D341Med (cell line): ENCODE results near the gene TMCC3.
A peak's percentile ranks its signal among the peaks of the same experiment; 100 is the strongest.
"Not testable (repeated sequence)": the region's sequence is repeated elsewhere in the genome, so short reads cannot be mapped to it uniquely, and the experiment has no call there.

ENCODE experiments used
- DNase-seq: peaks from one replicate; pipeline ENCODE4 v3.0.0; 2012; ENCODE audit warnings: low spot score

Gene TMCC3, protein sequence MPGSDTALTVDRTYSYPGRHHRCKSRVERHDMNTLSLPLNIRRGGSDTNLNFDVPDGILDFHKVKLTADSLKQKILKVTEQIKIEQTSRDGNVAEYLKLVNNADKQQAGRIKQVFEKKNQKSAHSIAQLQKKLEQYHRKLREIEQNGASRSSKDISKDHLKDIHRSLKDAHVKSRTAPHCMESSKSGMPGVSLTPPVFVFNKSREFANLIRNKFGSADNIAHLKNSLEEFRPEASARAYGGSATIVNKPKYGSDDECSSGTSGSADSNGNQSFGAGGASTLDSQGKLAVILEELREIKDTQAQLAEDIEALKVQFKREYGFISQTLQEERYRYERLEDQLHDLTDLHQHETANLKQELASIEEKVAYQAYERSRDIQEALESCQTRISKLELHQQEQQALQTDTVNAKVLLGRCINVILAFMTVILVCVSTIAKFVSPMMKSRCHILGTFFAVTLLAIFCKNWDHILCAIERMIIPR

DNA sequence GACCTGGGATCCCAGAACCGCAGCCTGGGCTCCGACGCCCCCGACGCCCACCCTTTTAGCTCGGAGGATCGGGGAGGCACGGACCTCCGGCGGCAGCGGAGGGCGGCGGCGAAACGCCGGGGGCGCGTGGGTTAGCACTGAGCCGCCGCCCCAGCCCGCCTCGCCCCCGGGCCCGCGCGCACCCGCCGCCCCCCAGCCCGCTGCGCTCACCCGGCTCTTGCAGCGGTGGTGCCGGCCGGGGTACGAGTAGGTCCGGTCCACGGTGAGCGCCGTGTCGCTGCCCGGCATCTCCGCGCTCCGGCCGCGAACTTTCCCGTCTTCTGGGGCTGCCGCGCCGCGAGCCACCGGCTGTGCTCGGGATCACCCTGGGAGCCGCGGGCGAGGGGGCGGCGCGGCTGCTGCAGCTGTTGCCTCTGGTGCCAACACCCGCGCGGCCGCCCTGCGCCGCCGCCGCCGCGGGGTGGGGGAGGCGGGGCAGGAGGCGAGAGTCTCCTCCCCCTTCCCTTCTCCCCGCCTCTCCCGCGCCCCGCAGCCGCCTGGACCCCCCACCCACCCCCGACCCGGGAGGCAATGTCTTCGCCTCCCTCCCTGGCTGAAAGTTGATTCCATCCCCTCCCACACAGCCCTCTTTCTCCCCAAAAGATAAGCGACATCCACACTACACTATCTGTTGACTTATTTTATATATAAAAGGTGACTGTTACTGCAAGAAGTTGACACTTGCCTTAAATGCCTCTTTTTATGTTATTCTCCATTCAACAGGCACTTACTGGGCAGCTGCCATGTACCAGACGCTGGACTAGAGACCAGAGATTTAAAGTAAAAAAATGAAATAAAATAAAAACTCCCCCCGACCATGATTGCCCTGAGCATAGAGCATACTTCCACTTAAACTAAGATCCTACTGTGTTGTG, at the start of gene TMCC3:
Gene TMCC3, minus strand, starts transcription at position 415 of the 914 bp plus-strand sequence. Its CDS starts 127 bp downstream, at position 288.
- DNase-seq: peak; percentile 84

DNA sequence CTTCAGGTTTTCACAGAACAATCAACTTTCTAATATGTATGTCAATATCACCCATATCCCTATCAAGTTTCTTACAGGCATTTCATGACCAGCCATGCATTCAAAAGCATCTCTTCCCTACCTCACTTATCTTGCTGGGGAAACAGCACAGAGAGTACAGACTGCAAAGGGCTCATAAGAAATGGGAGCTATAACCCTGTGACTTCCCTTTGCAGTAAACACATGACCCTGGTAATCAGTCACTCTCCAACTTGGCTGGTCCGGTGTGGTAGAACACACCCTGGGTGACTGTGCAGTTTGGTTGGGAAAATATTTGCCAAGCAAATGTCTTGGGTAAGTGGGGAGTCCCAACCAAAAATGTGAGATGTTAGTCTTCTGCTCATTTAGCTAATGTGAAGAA, 49.4 kb upstream of the TMCC3 start:
- no peak for DNase-seq

DNA sequence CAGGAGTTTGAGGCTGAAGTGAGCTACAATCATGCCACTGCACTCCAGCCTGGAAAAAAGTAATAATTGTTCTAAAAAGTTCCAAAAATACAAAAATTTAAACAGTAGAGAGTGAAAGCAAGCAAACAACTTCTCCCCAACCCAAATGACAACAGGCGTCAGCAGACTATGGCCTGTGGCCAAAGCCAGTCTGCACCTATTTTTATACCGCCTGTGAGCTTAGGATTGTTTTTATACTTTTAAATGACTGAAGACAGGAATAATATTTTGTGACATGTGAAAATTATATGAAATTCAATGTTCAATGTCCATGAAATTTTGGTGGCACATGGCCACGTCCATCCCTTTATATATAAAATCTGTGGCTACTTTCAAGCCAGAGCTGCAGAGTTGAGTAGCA, 48.2 kb upstream of the TMCC3 start:
- no peak for DNase-seq

DNA sequence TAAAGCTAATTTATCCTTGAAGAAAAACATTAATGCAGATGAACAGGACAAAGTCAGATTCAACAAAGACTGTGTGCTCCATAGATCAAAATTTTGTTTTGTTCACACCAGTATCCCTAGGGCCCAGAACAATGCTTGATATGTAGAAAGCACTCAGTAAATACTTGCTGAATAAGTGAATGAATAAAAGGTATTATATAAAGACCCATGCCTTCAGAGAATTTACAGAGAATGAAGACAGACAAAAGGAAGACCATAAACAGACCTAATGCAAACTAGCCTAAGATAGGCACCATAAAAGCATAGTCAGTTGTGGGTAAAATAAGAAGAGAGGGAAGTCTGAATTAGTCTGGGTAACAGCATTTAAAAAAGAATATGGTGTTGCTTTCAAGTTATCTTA, 47.3 kb upstream of the TMCC3 start:
- DNase-seq: no peak

DNA sequence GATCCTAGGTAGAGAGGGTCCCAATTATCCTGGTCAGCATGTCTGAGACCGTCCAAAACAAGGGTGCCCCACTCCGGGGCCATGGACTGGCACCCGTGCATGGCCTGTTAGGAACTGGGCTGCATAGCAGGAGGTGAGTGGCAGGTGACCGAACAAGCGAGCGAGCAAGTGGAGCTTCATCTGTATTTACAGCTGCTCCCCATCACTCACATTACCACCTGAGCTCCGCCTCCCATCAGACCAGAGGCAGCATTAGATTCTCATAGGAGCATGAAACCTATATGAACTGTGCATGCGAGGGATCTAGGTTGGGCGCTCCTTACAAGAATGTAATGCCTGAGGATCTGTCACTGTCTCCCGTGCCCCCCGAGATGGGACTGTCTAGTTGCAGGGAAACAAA, 44.4 kb upstream of the TMCC3 start:
- no peak for DNase-seq

DNA sequence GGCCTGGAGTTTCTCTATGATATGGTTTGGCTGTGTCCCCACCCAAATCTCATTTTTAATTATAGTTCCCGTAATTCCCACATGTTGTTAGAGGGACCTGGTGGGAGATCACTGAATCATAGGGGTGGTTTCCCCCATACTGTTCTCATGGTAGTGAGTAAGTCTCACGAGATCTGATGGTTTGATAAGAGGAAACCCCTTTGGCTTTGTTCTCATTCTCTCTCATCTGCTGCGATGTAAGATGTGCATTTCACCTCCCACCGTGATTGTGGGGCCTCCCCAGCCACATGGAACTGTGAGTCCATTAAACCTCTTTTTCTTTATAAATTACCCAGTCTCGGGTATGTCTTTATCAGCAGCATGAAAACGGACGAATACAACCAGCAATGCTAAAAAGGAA, 42.5 kb upstream of the TMCC3 start:
- not testable (repeated sequence) for DNase-seq

DNA sequence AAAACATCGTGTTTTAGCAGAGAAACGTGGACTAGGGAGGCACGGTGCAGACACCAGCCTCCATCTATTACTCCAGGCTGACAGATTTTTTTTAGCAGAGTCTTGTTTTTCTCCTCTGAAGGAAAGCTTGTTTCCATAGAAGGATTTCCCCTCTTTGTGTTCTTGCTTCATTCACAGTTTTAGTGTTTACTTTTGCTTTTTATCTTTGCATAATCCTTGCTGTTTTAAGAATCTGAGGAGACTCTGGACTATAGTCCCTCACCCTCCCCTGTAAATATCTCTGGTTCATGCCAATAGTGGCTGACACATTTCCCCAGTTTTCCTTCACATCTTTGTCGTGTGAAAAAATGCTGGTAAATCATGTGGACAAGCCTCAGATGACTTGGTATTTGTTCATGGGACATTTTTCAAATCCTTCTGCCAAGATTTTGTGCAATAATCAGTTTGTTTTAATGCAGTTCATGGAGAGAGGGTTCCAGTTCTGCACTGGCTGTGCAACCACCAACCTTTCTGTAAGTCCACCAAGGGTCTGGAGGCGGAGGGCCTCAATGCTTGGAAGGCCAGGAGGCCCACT, 39.9 kb upstream of the TMCC3 start:
- no peak for DNase-seq

DNA sequence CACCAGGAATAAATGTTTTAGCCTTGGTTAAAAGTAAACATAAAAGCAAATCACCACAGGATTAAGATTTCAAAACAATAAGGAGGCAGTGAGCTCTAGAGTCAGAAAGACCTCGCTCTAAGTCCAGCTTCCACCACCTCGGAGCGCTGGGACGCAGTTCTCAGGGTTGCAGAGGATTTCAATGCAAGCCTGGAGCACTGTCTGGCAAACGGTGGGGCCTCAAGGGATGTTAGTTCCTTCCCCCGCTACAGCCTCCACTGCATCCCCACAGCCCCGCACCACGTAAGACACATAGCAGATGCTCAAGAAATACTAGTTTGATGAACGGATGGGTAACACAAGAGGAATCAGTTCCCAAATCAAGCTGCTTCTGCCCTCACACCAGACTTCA, 39.3 kb upstream of the TMCC3 start:
- DNase-seq: no peak

DNA sequence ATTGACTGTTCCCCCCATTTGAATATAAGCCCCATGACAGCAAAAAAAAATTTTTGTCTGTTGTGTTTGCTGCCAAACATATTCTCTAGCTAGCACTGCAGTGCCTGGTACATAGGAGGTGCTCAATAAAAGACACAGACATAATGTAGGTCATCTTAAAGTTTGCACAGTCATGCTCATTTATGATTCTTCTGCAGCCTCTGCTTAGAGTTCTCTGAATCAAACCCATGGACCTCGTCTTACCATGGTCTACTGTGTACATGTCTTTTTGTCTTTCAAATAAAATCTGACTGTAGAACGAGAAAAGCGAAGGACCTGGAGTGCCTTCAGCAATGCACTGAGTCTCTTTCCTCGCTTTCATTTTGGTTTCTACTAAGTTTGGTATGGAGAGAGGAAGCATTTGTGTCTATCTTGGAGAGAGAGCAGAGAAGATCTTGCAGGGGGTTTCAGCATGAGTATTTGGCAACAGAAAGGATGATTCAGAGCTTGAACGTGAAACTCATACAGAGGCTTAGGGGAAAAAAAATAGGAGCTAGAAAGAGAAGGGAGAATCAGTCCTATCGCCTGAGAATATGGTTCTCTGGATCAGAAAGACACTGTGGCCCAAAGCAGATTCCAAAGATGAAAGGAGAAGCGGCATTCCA, 38.8 kb upstream of the TMCC3 start:
- no peak for DNase-seq

DNA sequence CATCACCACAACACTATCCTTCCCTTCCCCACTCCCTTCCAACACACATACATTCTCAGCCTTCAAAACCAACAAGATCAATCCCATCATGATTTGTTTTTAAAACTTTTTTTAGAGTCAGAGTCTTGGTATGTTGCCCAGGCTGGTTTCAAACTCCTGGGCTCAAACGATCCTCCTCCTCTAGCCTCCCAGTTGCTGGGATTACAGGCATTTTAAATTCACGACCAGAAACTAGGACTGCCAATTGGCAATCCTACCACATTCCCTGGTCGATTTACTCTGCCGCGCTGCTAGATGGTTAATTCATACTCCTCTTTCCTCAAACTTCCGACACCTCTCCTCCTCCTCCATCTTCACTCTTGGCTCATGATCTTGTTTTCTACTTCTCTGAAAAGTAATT, 37.5 kb upstream of the TMCC3 start:
- no peak for DNase-seq

DNA sequence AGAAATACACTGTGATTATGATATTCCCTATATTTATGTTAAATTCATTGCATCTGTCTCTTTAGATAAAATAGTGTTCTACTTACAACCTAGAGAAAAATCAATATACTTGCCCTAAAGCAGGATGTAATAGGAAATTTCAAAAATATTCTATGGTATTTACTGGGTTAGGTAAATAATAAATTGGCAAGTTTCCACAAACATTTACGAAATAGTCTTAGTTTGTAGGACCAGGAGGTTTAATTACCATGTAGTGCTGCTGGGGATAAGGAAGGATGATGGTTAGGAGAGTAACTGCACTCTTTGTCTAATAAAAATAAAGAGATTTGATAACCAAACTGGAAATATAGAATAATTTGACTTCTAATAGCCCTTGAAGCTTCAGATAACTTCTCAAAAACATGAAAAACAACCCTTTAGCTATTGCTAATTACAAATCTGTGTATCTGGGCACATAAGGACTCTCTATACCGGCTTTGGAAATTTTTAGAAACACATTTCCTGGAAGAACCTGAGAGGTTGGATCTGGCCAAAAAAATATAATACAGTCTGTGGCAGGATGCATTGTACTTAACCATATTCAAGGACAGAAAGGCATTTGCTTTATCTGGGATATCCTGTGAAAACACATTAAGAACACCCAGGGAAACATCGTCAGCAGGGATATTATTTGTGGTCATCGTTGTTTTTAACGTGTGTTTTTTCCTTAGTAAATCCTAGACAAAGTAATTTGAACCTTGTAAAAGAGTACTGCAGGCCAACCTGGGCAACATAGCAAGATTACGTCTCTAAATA, 36.7 kb upstream of the TMCC3 start:
- no peak for DNase-seq

DNA sequence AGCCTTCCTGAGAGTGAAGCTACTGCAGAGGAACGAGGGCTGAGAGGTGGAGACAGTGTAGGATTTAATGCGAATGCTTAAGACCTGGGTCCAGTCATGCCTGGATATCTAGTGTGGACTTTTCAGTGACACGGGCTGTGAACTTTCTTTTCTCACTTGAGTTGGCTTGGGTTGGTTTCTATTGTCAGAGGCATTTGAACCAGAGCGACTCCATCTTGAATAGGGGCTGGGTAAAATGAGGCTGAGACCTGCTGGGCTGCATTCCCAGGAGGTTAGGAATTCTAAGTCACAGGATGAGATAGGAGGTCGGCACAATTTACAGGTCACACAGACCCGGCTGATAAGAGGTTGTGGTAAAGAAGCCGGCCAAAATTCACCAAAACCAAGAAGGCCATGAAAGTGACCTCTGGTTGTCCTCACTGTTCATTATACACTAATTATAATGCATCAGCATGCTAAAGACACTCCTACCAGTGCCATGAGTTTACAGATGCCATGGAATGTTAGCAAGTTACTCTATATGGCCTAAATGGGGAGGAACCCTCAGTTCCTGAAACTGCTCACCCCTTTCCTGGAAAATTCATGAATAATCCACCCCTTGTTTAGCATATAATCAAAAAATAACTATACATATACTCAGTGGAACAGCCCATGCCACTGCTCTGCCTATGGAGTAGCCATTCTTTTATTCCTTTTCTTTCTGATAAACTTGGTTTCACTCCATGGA, 34.2 kb upstream of the TMCC3 start:
- DNase-seq: no peak

DNA sequence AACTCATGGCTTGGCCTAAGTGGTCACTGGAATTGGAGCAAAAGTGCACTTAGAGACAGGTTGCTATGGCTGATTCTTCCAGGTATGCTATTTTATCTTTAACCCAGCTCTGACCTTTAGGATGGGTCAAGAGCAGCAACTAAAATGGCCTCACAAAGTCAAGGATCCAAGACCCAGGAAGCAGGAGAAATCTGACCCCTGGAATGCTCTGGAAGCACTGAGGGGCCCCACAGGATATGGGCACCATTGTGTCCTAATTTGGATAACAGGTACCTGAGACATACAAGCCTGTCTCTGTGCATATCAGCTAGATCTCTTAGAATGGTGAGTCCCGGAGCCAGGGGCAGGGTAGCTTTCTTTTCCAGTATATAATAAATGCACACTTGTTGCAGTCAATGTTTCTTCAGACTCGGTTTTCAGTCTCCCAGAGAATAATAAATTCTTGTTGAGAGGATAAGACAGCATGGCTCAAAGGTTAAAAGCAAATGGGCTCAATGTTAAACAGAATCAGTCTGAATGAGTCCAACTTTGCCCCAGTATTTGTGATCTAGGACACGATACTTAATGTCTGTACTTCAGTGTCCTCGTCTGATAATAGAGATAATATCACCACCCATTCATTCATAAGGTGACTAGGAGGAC, 29.3 kb upstream of the TMCC3 start:
- no peak for DNase-seq

DNA sequence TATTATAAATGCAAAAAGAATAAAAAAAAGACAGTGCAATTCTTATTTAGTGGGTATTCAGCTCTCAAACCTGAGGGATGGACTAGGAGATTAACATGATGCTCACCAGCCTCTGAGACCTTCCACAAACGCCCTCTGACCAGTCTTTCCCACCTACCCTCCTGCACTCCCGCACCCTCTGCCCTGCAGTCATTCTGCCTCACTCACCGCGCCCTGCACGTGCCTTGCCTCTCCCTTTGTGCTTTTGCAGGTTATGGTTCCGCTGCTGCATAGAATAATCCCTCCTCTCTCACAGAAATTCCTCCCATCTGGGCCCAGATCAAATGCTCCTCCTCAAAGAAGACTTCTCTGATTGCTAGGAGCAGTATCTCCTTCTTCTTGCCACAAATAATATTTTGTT, 28.5 kb upstream of the TMCC3 start:
- DNase-seq: no peak

DNA sequence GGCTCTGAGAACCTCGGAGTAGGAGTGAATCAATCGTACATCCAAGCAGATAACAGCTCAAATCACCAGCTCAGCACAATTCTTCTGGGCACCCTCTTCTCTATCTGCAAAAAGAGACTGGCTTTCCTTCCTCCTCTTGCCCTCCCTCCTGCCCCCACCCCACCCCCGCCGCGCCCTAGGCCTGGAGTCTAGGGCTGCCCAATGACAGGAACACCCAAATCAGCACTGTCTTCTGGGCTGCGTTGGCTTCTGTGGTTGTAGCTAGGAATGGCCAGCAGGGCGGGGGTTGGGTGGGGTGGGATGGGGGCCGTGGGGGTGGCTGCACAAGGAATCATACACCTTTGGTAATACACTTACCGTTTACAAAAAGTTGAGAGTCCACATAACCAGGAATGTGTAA, 28.0 kb upstream of the TMCC3 start:
- no peak for DNase-seq

DNA sequence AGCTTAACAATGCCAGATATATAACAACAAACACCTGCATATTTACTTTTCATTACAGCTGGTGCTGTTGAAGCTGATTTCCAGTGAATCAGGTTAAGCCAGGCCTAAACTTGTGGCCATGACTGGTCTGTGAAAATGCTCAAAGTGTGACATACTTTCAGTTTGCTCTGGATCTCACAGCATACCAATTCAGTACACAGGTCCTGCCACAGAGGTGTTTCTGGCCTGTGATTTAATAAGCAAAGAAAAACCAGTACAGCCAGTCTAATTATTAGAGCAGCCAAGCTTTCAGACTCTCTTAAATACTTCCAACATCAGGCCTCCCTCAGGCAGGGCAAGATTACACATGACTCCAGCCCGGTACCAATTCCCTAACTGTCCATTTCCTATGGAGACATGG, 27.4 kb upstream of the TMCC3 start:
- DNase-seq: no peak

DNA sequence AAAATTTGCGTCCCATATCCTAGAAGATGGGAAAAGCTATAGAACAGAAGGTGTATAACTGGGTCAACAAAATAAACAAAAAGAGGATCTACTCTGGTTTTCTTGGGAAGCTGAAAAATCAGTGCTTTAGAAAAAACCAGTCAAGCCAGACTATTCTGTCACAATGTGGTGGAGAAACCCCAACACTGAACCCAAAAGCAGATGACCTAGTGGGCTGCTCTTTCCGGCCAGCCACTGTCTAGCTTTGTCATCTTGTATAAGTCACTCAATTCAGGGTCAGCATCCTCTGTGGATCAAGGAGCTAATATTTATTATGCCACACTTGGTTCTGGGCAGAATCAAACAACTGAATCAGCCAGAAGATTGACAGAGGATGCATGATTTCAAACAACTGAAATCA, 26.6 kb upstream of the TMCC3 start:
- no peak for DNase-seq

DNA sequence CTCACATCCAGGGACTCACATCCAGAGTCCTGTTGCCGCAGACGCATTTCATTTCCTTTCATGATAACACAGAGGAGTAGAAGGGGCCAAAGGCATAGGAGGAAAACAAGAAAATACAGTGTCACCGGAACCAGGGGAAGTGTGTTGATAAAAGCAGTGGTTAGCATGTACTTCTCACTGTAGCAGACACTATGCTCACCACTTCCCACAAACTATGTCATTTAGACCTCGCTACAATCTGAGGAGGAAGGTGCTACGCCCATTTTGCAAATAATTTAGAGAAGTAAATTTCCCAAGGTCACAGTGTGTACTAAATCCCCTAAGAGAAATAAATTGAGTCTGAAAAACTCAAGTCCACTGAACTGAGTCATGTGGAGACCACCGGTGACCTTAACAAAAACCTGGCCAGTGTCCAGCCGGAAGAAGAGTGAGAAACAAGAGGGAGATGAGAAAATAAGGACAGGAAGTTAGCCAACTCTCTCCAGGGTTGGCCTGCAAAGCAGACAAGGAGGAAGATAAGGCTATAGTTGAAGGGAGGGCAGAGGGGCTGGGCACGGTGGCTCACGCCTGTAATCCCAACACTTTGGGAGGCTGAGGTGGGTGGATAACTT, 25.8 kb upstream of the TMCC3 start:
- DNase-seq: no peak

DNA sequence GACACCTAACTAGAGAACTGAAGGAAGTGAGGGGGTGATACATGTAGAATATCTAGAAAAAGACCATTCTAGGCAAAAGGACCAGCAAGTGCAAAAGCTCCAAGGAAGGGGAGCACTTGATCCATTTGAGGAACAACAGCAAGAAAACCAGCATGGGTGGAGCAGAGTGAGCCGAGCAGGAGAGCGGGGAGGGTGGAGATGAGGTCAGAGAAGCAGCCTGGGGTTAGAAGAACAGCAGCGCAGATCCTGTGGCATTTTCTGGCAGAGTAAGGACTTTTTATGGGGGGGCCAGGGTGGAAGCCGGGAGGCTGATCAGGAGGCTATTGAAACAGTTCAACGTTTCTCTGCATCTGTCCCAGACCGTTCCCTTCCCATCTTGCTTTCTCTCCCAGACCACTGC, 24.5 kb upstream of the TMCC3 start:
- DNase-seq: no peak

DNA sequence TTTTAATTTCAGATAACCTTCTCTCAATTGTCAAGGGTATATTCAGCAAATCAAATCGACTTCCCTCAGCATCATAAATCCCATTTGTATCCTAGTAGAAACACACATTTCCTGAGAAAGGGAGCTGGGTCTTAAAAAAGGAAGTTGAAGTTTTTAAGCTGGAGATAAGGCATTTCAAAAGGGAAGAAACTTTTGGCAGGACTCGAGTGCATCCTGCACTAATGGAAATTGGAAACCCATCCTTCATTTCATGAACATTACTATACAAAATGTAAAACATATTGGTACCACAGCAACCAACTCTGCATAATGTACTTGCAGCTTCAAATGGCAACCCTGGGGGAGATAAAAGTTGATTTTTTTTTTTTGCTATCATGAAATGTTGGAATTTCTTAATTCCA, 23.7 kb upstream of the TMCC3 start:
- DNase-seq: no peak
